Coronary artery (tissue), 2 donors: ENCODE results near the gene JAG1.
"Not testable (repeated sequence)": the region's sequence is repeated elsewhere in the genome, so short reads cannot be mapped to it uniquely, and the experiment has no call there.

Source experiments
- DNase-seq: peaks from one replicate; pipeline ENCODE4 v3.0.0-alpha.2; 2017; ENCODE audit warnings: low spot score
- H3K27ac ChIP-seq, 2 donors: fragments of 200-600 bp; sonication (generic); one replicate each; pipeline ENCODE4 v1.5.1; 2016 to 2019
- H3K4me3 ChIP-seq: fragments of 200-600 bp; sonication (generic); 2 replicates; pipeline ENCODE4 v1.5.1; 2016; ENCODE audit warnings: mild to moderate bottlenecking, moderate library complexity
- CTCF ChIP-seq: fragments of 200-600 bp; sonication (generic); IDR thresholded peaks from one replicate; pipeline ENCODE4 v1.5.1; 2019; ENCODE audit warnings: antibody characterized with exemption

JAG1 gene

DNA sequence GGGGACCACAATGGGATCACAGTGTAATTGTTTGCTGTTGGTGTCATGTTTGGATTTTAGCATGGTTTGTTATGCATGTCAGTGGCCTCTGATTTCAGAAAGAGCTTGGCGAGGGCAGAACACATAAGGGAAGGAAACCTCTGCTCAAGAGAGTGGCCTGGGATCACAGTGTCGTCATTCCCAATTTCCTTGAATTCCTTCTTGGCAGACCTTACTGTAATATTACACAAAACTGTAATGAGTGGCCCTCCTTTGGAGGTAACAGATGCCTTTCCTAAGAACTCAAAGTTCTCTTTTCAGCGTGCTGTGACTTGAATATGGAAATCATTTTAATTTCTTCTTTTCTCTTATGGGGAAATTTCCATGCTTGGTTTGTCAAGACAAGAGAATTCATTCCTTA is 46.9 kb downstream of the JAG1 start:
- no peak for TF ChIP-seq CTCF
- peak overlapping the region; percentile 13 to 46 for H3K27ac ChIP-seq
- H3K4me3 ChIP-seq: no peak overlapping the region
- DNase-seq: no peak

GRCh38 chr20:10625641-10626040 is 48.2 kb downstream of the JAG1 start:
- H3K4me3 ChIP-seq: no peak overlapping the region
- peak overlapping the region in 1 of 2 donors; percentile 91 for H3K27ac ChIP-seq
- no peak for TF ChIP-seq CTCF
- DNase-seq: no peak

GRCh38 chr20:10622657-10623418 is 51.0 kb downstream of the JAG1 start:
- peak overlapping the region; percentile 59 for H3K4me3 ChIP-seq
- no peak for TF ChIP-seq CTCF
- H3K27ac ChIP-seq: peak overlapping the region; percentile 83 to 91
- no peak for DNase-seq

DNA sequence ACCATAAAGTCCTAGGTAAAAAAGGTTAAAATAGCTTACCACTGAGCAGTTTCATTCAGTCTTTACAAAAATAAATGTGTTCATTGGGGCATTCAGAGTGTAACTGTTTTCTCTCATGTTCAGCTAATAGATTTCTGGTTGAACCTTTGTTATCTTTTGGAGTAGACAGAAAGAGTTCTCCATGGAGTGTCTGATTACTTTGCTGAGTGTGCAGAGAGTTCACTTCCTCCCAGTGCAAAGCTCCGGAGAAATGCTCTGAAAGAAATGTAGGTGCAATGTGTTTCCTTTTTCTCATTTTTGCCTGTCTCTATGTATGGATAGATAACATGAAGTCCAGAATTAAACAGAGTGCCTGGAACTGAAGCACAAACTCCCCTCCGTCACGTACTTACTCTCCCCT is 52.6 kb downstream of the JAG1 start:
- no peak for TF ChIP-seq CTCF
- no peak for DNase-seq
- Histone ChIP-seq H3K4me3 (no peak overlapping the region), H3K27ac (no peak overlapping the region)

GRCh38 chr20:10619427-10619826 is 54.4 kb downstream of the JAG1 start:
- Histone ChIP-seq H3K4me3 (no peak overlapping the region), H3K27ac (peak overlapping the region; percentile 52 to 54)
- no peak for TF ChIP-seq CTCF
- no peak for DNase-seq

DNA sequence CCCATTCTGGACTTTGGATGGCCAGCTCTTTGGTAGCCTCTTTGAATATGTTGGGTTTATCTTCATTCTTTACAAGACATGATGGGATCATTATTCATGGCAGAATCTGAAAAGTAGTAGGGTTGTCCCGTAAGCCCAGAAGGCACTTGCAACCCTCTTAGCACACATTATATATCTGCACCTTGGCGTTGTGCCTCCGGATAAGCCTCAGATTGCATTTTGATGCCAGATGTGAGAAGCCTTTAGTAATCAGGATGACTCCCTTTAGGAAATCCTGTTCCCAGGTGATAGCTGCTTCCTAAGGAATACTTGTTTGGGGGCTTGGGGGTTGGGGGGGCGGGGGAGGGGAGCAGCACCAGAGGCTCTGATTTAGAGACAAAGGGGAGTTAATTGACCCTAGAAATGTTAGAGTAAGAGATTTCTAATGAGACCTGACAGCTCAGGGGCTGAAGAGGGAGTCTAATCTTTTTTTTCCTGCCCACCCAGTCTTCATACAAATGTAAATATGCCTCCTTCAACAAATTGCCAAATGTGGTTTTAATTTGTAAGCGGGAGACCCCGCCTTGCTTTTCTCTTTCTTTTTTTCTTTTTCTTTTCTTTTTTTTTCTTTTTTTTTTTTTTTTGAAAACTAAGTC is 55.1 kb downstream of the JAG1 start:
- H3K27ac ChIP-seq: no peak overlapping the region
- TF ChIP-seq CTCF: no peak
- no peak for DNase-seq
- no peak overlapping the region for H3K4me3 ChIP-seq

DNA sequence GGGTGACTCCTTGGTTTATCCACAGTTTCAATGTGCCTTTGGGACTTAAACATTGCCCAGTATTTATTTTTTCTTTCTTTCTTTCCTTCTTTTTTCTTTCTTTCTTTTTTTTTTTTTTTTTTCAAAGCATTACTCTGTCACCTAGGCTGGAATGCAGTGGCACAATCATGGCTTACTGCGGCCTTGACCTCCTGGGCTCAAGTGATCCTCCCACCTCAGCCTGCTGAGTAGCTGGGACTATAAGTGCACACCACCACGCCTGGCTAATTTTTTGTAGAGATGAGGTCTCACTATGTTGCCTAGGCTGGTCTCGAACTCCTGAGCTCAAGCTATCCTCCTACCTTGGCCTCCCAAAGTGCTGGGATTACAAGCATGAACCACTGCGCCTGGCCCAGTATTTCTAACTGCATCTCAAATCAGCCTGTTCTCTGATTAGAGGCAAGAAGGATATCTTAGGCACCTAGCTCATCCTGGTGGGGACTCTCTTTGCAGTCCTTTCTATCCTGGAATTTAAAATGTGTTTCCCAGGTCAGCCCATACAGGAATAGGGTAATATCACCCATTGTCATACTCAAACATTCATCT is 56.2 kb downstream of the JAG1 start:
- H3K4me3 ChIP-seq, DNase-seq, H3K27ac ChIP-seq: not testable (repeated sequence)
